ENCODE results near the gene ATP6V1F. TPM values are rescaled to one million over a fixed set of nuclear protein-coding genes. Genes with fewer than 3 reads are reported as not detected.
A peak's percentile ranks its signal among the peaks of the same experiment; 100 is the strongest.

Gene ATP6V1F
- total RNA-seq, 1 experiment from 2014 or later, result 149 TPM

DNA sequence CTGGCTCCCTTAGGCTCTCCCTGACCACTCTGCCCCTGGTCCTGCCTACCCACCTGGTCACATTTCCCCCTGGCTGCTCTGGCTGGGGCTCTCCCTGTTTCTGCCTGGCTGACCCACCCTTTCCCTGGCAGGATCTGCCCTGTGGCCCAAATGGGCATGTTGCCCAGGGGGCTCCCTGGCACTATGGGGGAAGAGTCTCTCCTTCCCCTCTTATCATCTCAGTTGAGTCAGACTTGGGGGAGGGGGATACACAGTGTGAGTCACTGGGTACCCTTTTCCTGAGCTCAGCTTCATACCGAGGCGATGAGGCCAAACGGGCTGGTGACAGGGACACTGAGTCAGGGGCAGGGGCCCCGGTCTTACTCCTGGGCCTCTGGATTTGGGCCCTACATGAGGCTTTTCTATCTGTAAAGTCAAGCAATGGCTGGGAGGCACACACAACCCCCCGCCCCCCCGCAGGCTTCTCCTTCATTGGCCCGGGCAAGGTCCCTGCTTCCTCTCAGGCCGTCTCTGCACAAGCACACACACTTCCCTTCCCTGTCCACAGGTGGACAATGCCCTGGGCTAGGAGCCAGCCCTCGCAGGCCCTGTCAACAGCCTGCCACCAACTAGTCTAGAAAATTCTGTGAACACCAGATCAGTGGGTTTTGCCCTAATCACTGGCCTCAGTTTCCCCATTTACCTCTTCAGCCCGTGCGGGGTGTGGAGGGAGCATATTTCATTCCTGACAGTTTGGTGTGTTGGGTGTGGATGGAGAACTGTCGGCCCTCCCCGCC is 33.1 kb upstream of the ATP6V1F start:
- no peaks in the 10 kb centered on the region for H3K27me3 ChIP-seq (ENCODE audit: insufficient read depth, low read length)
- peak overlapping the region; percentile 68 for H3K9ac ChIP-seq (ENCODE audit: low read length)
- peak overlapping the region; percentile 64 for H2AFZ ChIP-seq (ENCODE audit: low read depth, low read length, poor library complexity, severe bottlenecking)
- ChIA-PET POLR2A (no interaction called here), CTCF (no interaction called here), RAD21 (ENCODE audit: low non-redundant PET in 1 of 2, low total read pairs in 2 of 2, uncharacterized antibody in 2 of 2, unreplicated experiment in 2 of 2) (no interaction called here)
- no TSS peak for BruUV-seq (replicated peaks)
- H4K20me1 ChIP-seq (ENCODE audit: insufficient read depth), result no peaks in the 10 kb centered on the region
- H3K79me2 ChIP-seq (ENCODE audit: insufficient read depth, low read length), result peaks cover 18% of the 10 kb centered on the region; the same call in 1 of the 2 replicates
- no peaks in the 10 kb centered on the region for H3K36me3 ChIP-seq (ENCODE audit: control insufficient read depth in 1 of 2, insufficient read depth in 2 of 2, low read length in 2 of 2)
- intact Hi-C loops (cut with micrococcal nuclease), result no loop called here
- peak overlapping the region; percentile 41 to 67 for H3K4me3 ChIP-seq (replicated peaks in 1 of 2; ENCODE audit: low read depth in 1 of 2, low read length in 2 of 2)
- DNase-seq (ENCODE audit: low read depth, low spot score) (no peak), ATAC-seq (peak; percentile 35)
- H3K4me1 ChIP-seq (ENCODE audit: control insufficient read depth in 1 of 2, insufficient read depth in 2 of 2, low read length in 2 of 2), result peaks cover 35 to 74% of the 10 kb centered on the region in 2 experiments
- peak overlapping the region; percentile 92 for H3K4me2 ChIP-seq (ENCODE audit: low read length)
- H3K9me3 ChIP-seq (ENCODE audit: control insufficient read depth in 1 of 2, insufficient read depth in 1 of 2, low read depth in 1 of 2, low read length in 2 of 2), result no peaks in the 10 kb centered on the region
- H3K9me2 ChIP-seq (ENCODE audit: insufficient read depth), result no peaks in the 10 kb centered on the region
- peak overlapping the region; percentile 61 for H3K27ac ChIP-seq (ENCODE audit: low read depth, low read length)
- TF ChIP-seq EZH2 (IDR thresholded peaks at IDR 0.05), result no peak

DNA sequence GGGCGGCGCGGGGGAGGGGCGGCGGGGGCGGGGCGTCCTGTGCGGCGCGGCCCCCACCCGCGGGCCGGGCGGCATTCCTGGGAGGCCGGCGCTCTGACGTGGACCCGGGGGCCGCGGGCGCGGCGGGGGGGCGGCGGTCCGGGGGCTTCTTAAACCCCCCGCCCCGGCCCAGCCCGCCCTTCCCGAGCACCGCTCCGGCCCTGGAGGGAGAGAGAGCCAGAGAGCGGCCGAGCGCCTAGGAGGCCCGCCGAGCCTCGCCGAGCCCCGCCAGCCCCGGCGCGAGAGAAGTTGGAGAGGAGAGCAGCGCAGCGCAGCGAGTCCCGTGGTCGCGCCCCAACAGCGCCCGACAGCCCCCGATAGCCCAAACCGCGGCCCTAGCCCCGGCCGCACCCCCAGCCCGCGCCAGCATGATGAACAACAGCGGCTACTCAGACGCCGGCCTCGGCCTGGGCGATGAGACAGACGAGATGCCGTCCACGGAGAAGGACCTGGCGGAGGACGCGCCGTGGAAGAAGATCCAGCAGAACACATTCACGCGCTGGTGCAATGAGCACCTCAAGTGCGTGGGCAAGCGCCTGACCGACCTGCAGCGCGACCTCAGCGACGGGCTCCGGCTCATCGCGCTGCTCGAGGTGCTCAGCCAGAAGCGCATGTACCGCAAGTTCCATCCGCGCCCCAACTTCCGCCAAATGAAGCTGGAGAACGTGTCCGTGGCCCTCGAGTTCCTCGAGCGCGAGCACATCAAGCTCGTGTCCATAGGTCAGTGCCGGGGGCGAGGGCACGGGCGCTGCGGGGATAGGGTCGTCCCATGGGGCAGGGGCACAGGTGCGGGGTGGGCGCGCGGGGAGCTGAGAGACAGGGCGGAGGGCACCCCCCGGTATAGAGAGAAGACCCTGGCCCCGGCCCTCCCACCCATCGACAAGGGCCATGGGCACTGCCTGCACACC is 32.2 kb upstream of the ATP6V1F start, which contains the start of gene FLNC:
TSS of gene FLNC (plus strand) at position 176 of the 947 bp plus-strand sequence. CDS start at position 408, 232 bp downstream.
- peaks cover 18% of the 10 kb centered on the region; the same call in 1 of the 2 replicates for H3K79me2 ChIP-seq (ENCODE audit: insufficient read depth, low read length)
- peak within 1 kb of the TSS; percentile 68 for H3K9ac ChIP-seq (ENCODE audit: low read length)
- TSS peak; percentile 60 for BruUV-seq (replicated peaks)
- ChIA-PET POLR2A (interaction anchor here (1.4 kb wide), 1 partner anchor 93 kb away, joined by 3 read pairs; no protein-coding TSS in a partner anchor), CTCF (interaction anchor here (1.9 kb wide), 1 partner anchor 12 kb away, joined by 9 read pairs; no protein-coding TSS in a partner anchor), RAD21 (ENCODE audit: low non-redundant PET in 1 of 2, low total read pairs in 2 of 2, uncharacterized antibody in 2 of 2, unreplicated experiment in 2 of 2) (no interaction called here)
- H3K9me2 ChIP-seq (ENCODE audit: insufficient read depth), result no peaks in the 10 kb centered on the region
- DNase-seq (ENCODE audit: low read depth, low spot score) (no peak), ATAC-seq (peak; percentile 13; the same call in 1 of the 2 replicates)
- H3K36me3 ChIP-seq (ENCODE audit: control insufficient read depth in 1 of 2, insufficient read depth in 2 of 2, low read length in 2 of 2), result 0 out of 4 replicates have a peak, but pooled peaks cover 0 to under 1% of the 10 kb centered on the region in 2 experiments
- peak within 1 kb of the TSS; percentile 55 to 67 for H3K4me3 ChIP-seq (replicated peaks in 1 of 2; ENCODE audit: low read depth in 1 of 2, low read length in 2 of 2)
- intact Hi-C loops (cut with micrococcal nuclease), result no loop called here
- no peaks in the 10 kb centered on the region for H3K27me3 ChIP-seq (ENCODE audit: insufficient read depth, low read length)
- peaks cover 35 to 74% of the 10 kb centered on the region in 2 experiments for H3K4me1 ChIP-seq (ENCODE audit: control insufficient read depth in 1 of 2, insufficient read depth in 2 of 2, low read length in 2 of 2)
- H3K9me3 ChIP-seq (ENCODE audit: control insufficient read depth in 1 of 2, insufficient read depth in 1 of 2, low read depth in 1 of 2, low read length in 2 of 2), result no peaks in the 10 kb centered on the region
- peak within 1 kb of the TSS; percentile 92 for H3K4me2 ChIP-seq (ENCODE audit: low read length)
- peak within 1 kb of the TSS; percentile 64 for H2AFZ ChIP-seq (ENCODE audit: low read depth, low read length, poor library complexity, severe bottlenecking)
- H4K20me1 ChIP-seq (ENCODE audit: insufficient read depth), result no peaks in the 10 kb centered on the region
- TF ChIP-seq, protein P1, sequence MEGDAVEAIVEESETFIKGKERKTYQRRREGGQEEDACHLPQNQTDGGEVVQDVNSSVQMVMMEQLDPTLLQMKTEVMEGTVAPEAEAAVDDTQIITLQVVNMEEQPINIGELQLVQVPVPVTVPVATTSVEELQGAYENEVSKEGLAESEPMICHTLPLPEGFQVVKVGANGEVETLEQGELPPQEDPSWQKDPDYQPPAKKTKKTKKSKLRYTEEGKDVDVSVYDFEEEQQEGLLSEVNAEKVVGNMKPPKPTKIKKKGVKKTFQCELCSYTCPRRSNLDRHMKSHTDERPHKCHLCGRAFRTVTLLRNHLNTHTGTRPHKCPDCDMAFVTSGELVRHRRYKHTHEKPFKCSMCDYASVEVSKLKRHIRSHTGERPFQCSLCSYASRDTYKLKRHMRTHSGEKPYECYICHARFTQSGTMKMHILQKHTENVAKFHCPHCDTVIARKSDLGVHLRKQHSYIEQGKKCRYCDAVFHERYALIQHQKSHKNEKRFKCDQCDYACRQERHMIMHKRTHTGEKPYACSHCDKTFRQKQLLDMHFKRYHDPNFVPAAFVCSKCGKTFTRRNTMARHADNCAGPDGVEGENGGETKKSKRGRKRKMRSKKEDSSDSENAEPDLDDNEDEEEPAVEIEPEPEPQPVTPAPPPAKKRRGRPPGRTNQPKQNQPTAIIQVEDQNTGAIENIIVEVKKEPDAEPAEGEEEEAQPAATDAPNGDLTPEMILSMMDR (IDR thresholded peaks at IDR 0.05 in 2 of 3, conservative IDR thresholded peaks at IDR 0.05 in 1 of 3; ENCODE audit: borderline replicate concordance in 1 of 3, insufficient read depth in 1 of 3, low read depth in 2 of 3, low read length in 2 of 3), result no peak
- TF ChIP-seq EZH2phosphoT487 (IDR thresholded peaks at IDR 0.05; ENCODE audit: borderline replicate concordance), result no peak
- TF ChIP-seq POLR2A (IDR thresholded peaks at IDR 0.05; ENCODE audit: borderline replicate concordance, extremely low read depth, insufficient read depth, insufficient read length), result no peak
- no peak for TF ChIP-seq FOSL1 (IDR thresholded peaks at IDR 0.05; ENCODE audit: low read depth)
- TF ChIP-seq RAD21 (IDR thresholded peaks at IDR 0.05; ENCODE audit: low read depth), result no peak
- peak within 1 kb of the TSS; percentile 69 for H3K27ac ChIP-seq (ENCODE audit: low read depth, low read length)
